Vagina (tissue), 2 donors: ENCODE data around the gene ARHGAP27.

ENCODE experiments used
- CTCF ChIP-seq, 3 experiments: fragments of 450-650 bp in 2 of 3; fragments of 200-600 bp in 1 of 3; sonication (generic) in 1 of 3; IDR thresholded peaks; one replicate each; pipeline ENCODE4 v1.5.1; 2017 to 2019; ENCODE audit warnings: antibody characterized with exemption in 3 of 3, mild to moderate bottlenecking in 2 of 3, moderate library complexity in 2 of 3
- POLR2AphosphoS5 ChIP-seq, 2 donors: sonication (generic); formaldehyde crosslinking; IDR thresholded peaks; one replicate each; pipeline ENCODE4 v1.9.0; 2017; ENCODE audit warnings: antibody characterized with exemption in 2 of 2, mild to moderate bottlenecking in 2 of 2, low read depth in 1 of 2; ENCODE audit not compliant: insufficient read depth in 1 of 2

- TF ChIP-seq POLR2AphosphoS5 (IDR thresholded peaks at IDR 0.05; ENCODE audit: insufficient read depth in 1 of 2, low read depth in 1 of 2) (no peak), CTCF (IDR thresholded peaks at IDR 0.05) (no peak)
Observed at GRCh38 chr17:45437465-45438283, 5.0 kb upstream of the ARHGAP27 start.
